Measurements from ENCODE around the gene LAIR2.

DNA sequence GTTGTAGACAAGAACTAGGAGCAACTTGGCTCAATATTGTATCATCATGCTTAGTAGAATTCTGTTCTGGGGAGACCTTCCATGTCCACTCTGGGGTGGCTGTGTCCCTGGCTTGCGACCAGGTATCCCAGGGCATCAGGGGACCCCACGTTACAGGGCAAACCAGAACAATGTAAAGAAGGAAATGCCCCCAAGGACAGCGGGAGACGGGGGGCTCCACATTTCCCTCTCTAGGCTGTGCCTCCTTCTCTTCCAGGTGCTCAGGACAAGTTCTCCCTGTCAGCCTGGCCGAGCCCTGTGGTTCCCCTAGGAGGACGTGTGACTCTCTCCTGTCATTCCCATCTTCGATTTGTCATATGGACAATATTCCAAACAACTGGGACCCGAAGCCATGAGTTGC lies 30.8 kb downstream of the LAIR2 start:
- TF ChIP-seq, protein P1, sequence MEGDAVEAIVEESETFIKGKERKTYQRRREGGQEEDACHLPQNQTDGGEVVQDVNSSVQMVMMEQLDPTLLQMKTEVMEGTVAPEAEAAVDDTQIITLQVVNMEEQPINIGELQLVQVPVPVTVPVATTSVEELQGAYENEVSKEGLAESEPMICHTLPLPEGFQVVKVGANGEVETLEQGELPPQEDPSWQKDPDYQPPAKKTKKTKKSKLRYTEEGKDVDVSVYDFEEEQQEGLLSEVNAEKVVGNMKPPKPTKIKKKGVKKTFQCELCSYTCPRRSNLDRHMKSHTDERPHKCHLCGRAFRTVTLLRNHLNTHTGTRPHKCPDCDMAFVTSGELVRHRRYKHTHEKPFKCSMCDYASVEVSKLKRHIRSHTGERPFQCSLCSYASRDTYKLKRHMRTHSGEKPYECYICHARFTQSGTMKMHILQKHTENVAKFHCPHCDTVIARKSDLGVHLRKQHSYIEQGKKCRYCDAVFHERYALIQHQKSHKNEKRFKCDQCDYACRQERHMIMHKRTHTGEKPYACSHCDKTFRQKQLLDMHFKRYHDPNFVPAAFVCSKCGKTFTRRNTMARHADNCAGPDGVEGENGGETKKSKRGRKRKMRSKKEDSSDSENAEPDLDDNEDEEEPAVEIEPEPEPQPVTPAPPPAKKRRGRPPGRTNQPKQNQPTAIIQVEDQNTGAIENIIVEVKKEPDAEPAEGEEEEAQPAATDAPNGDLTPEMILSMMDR (IDR thresholded peaks at IDR 0.05; ENCODE audit: low read depth, low read length, missing input control) = no peak
- no peak for TF ChIP-seq SP1 (IDR thresholded peaks at IDR 0.05)

Data from liver (tissue), 3 donors.